HG03139 (cell line): ENCODE data around the gene DDX18.

ENCODE experiments used
- ATAC-seq: cut with Tn5 transposase; IDR thresholded peaks from one replicate; pipeline ENCODE4 v1.9.1; 2021; ENCODE audit not compliant: unreplicated experiment

Gene DDX18

GRCh38 chr2:117833911-117834310 is 19.4 kb downstream of the DDX18 start:
- no peak for ATAC-seq

DNA sequence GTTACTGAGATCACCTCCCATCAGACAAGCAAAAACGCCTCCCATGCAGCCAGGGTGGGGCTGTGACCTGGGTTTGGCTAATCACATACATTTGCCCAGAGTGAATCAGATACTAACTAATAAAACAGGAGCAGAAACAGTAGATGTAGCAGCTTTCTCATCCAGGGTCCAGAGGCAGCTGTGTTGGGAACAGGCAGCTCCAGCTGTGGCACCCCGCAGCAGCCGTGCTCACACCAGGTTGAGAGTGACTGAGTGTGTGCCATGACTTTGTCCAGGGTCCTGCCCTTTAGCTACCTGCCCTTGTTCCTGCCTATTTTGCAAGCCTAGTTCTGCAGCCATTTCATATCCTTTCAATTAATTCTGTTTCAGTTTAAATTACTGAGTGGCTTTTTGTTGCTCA is 20.5 kb downstream of the DDX18 start:
- ATAC-seq, result no peak

DNA sequence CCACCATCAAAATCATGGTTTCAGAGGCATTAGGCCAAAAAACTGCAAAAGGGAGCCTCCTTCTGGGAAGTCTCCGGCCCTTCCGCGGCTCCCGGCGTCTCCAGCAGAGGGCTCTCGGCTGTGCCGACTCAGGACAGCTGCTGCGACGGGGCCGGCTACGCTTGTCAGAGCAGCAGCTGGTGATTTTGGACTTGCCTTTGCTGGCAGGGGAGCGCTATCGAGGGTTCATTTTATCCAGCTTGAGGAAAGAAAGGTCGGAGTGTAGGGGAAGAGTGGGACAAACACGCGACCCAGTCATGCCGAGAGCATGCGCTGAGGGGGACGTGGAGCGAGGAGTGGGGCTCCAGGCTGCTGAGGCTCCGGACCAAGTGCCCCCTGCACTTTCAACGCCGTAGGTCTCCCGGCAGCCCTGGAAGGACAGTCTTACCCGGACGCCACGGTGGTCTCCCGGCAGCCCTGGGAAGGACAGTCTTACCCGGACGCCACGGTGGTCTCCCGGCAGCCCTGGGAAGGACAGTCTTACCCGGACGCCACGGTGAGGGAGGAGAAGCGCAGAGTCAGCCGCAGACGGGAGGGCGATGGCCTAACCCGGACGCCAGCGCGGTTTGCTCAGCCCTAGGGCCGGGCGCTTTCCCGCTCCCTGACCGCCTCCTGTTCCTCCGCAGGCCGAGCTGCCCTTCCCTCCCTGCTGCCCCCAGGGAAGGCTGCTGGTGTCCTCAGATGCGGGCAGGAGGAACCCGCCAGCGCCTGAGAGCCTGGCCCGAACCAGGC is 21.7 kb downstream of the DDX18 start:
- peak; percentile 90 for ATAC-seq

DNA sequence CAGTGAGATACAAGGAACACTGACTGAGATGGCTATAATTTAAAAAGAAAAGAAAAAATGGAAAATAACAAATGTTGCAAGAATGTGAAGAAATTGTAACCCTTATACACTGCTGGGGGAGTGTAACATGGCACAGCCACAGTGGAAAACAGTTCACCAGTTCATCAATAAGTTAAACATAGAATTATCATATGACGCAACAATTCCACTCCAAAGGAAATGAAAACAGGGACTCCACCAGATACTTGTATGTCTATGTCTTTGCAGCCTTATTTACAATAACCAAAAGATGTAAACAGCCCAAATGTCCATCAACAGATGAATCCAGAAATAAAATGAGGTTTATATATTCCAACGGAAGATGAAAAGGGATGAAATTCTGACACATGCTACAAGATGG is 30.8 kb downstream of the DDX18 start:
- ATAC-seq, result no peak

GRCh38 chr2:117850015-117850414 is 35.5 kb downstream of the DDX18 start:
- no peak for ATAC-seq

- ATAC-seq, result no peak
Observed at GRCh38 chr2:117850461-117850860, 36.0 kb downstream of the DDX18 start.

GRCh38 chr2:117851969-117852368 is 37.5 kb downstream of the DDX18 start:
- ATAC-seq, result no peak

GRCh38 chr2:117853316-117853715 is 38.8 kb downstream of the DDX18 start:
- ATAC-seq, result no peak

- ATAC-seq, result no peak
Observed at GRCh38 chr2:117853873-117854272, 39.4 kb downstream of the DDX18 start.

DNA sequence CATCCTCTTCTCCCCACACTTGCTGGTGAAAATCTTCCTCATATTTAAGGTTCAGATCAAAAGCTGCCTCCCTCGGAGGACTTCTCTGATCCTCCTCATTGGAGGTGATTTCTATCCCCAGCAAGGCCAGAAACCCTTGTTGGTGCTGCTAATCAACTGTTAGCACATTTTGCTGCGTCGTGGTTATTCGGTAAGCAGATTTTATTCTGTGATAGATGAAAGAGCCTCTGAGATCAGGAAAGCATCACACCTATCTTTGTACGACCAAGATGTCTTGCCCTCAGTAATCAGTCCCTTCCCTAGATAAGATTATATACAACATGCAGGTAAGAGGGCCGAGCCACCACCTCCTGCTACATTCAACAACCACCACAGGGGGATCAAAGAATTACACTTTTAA is 40.1 kb downstream of the DDX18 start:
- no peak for ATAC-seq

DNA sequence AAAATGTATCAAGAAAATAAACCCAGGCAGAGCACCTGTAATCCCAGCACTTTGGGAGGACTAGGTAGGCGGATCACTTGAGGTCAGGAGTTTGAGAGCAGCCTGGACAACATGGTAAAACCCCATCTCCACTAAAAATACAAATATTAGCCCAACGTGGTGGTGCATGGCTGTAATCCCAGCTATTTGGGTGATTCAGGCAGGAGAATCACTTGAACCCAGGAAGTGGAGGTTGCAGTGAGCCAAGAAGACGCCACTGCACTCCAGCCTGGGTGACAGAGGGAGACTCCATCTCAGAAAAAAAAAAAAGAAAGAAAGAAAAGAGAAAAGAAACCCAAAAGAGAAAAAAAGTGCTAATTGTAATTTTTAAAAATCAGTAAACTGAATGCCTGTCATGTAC is 41.4 kb downstream of the DDX18 start:
- ATAC-seq, result no peak

- ATAC-seq, result no peak
Observed at GRCh38 chr2:117856415-117857210, 42.1 kb downstream of the DDX18 start.

DNA sequence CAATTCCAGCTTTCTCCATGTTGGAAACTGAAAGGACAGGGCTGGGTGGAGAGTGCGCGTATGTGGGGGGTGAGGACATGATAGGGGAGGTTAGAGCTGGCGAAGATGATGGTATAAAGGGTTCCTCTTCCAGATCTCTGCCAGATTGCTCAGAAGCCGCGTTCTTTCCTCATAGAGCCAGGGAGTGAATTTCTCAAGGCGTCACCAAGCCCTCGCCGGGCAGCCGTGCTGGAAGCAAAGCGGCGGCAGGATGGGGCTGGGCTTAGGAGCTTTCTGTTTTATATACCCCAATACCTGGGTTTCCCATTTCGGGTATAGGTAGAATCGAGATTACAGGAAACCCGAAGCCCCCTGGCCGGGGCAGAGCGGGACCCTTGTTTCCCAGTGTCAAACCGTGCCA is 43.8 kb downstream of the DDX18 start:
- ATAC-seq, result no peak

DNA sequence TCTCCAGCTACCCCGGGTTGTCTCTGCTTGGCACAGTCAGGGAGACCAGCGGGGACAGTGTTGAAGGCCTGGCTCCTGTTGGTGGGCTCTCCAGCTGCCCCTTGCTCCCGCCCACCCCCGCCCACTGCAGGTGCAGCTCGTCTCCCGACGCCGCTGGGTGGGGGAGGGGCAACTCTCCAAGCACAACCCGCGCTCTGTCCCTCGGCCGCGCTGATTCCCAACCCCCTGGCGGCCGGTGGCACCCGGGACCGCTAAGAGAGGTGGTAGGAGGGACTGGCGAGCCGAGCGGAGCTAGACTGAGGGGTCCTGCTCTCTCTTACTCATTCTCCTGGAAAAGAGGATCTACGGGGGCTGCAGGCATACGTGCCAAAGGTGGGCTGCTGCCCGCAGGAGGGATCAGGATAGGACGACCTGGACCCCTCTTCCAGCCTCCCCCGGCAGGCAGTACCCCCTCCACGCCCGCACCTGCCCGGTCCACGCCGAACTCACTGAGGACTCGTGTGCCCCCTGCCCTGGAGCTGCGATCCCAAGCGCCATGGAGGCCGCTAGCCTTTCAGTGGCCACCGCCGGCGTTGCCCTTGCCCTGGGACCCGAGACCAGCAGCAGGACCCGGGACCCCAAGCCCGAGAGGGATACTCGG is 44.5 kb downstream of the DDX18 start:
- ATAC-seq, result no peak

DNA sequence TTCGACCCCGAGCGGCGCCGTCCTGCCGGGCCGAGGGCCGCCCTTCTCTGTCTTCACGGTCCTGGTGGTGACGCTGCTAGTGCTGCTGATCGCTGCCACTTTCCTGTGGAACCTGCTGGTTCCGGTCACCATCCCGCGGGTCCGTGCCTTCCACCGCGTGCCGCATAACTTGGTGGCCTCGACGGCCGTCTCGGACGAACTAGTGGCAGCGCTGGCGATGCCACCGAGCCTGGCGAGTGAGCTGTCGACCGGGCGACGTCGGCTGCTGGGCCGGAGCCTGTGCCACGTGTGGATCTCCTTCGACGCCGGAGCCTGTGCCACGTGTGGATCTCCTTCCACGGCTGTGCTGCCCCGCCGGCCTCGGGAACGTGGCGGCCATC is 45.0 kb downstream of the DDX18 start:
- no peak for ATAC-seq

DNA sequence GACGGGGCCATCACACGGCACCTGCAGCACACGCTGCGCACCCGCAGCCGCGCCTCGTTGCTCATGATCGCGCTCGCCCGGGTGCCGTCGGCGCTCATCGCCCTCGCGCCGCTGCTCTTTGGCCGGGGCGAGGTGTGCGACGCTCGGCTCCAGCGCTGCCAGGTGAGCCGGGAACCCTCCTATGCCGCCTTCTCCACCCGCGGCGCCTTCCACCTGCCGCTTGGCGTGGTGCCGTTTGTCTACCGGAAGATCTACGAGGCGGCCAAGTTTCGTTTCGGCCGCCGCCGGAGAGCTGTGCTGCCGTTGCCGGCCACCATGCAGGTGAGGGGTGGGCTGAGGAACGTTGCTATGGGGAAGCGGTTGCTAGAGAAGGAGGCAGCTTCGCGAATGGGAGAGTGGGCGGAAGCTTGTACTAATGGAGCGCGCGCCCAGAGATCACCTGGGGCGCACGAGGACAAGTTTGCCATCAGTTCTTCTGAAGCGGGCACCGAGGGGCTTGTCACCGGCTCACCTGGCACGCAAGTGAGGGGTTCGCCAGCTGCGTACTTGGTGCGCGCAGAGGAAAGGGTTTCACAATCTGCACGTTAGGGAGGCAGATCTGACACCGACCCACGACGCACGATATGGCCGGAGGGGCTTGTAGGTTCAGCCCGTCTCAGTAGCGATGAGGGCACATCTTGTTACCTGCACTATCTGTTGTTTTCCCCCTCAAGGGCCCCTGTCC is 45.6 kb downstream of the DDX18 start:
- no peak for ATAC-seq

- no peak for ATAC-seq
Observed at GRCh38 chr2:117862459-117862858, 48.0 kb downstream of the DDX18 start.

DNA sequence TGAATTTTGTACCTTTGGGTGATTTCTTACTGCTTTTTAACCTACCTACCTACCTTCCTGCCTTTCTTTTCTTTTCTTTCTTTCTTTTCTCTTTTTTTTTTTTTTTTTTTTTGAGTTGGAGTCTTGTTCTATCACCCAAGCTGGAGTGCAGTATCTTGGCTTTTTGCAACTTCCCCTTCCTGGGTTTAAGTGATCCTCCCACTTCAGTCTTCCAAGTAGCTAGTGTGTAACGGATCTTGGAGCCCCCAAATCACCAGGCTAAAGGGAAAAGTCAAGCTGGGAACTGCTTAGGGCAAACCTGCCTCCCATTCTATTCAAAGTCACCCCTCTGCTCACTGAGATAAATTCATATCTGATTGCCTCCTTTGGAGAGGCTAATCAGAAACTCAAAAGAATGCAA is 61.3 kb downstream of the DDX18 start:
- ATAC-seq, result no peak

GRCh38 chr2:117879003-117879402 is 64.5 kb downstream of the DDX18 start:
- no peak for ATAC-seq
